Measurements from ENCODE around the gene PTGDR. TPM values are rescaled to one million over a fixed set of nuclear protein-coding genes. Genes with fewer than 3 reads are reported as not detected.

PTGDR gene
- total and polyA plus RNA-seq, 2 of the 8 experiments (the other 6 are each of a cell fraction or from before 2014, with no cell fraction given) = 0.22 to 0.83 TPM

DNA sequence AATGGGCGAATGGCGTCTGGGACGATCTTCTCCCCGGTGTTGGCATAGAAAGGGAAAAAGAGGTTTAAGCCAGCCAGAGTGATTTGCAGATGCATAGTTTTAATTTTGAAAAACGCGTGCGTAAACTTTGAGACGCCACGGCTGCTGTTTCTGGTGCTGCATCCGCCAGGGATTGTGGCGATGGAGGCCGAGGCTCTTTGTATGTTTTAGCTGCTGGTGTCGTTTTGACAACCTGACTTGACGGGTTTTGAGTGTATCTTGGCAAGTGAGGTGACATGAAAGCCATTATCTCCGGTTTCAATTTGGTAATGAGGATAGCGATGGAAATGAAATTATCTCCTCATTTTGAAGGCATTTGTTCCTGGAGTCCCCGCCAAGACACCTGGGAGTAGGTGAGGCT lies 1.6 kb downstream of the PTGDR start:
- Histone ChIP-seq H3K27me3 (replicated peaks in 1 of 4; ENCODE audit: control insufficient read depth in 3 of 4, extremely low read depth in 1 of 4, insufficient read depth in 3 of 4, low read length in 3 of 4) (peaks cover 25 to 49% (median 43%) of the 10 kb centered on the region in 4 experiments), H3K79me1 (ENCODE audit: low read depth, low read length) (no peaks in the 10 kb centered on the region), H2BK20ac (ENCODE audit: low read length) (0 out of 2 replicates have a peak overlapping the region, but pooled peaks have one; percentile 64), H3K9ac (replicated peaks in 1 of 4; ENCODE audit: extremely low read depth in 1 of 4, low read depth in 3 of 4, low read length in 3 of 4) (no peak overlapping the region), H3K18ac (ENCODE audit: extremely low read depth, low read length) (no peak overlapping the region), H2BK12ac (ENCODE audit: low read depth, low read length) (no peak overlapping the region), H2AK5ac (ENCODE audit: low read depth, low read length) (no peak overlapping the region), H3K23me2 (ENCODE audit: low read depth, low read length) (peaks cover 17% of the 10 kb centered on the region; the same call in 1 of the 2 replicates), H4K20me1 (replicated peaks in 1 of 2; ENCODE audit: control insufficient read depth in 1 of 2, insufficient read depth in 2 of 2, low read length in 2 of 2) (no peaks in the 10 kb centered on the region), H4K8ac (ENCODE audit: extremely low read depth, insufficient read depth, low read length) (no peak overlapping the region), H3K36me3 (ENCODE audit: control insufficient read depth in 2 of 4, insufficient read depth in 4 of 4, low read length in 3 of 4) (no peaks in the 10 kb centered on the region), H4K91ac (replicated peaks; ENCODE audit: insufficient read length, low read length) (no peak overlapping the region), H3K79me2 (ENCODE audit: control insufficient read depth in 1 of 2, insufficient read depth in 2 of 2, low read length in 2 of 2) (no peaks in the 10 kb centered on the region), H2AFZ (ENCODE audit: low read length) (peak overlapping the region; percentile 86), H2BK120ac (replicated peaks; ENCODE audit: low read depth, low read length) (no peak overlapping the region), H2BK15ac (ENCODE audit: low read length) (no peak overlapping the region), H3K4me2 (ENCODE audit: insufficient read depth in 1 of 2, low read depth in 2 of 2, low read length in 2 of 2) (peak overlapping the region; percentile 79 to 95), H3K56ac (replicated peaks; ENCODE audit: insufficient read length, low read depth, low read length) (no peak overlapping the region), H3K4me3 (ENCODE audit: extremely low read depth in 1 of 4, insufficient read depth in 2 of 4, low read depth in 3 of 4, low read length in 4 of 4) (peak overlapping the region; percentile 27 to 69 (median 60); a peak in 5 of 8 replicates), H3K4ac (replicated peaks; ENCODE audit: insufficient read length, low read depth, low read length) (no peak overlapping the region), H4K5ac (ENCODE audit: insufficient read length, low read depth, low read length) (no peak overlapping the region), H3K27ac (ENCODE audit: low read depth, low read length) (no peak overlapping the region), H3K23ac (ENCODE audit: insufficient read length) (no peak overlapping the region), H3K14ac (ENCODE audit: insufficient read length) (no peak overlapping the region), H3K9me3 (ENCODE audit: insufficient read depth in 2 of 2, low read depth in 1 of 2, low read length in 1 of 2) (no peaks in the 10 kb centered on the region), H2BK5ac (ENCODE audit: low read depth, low read length) (no peak overlapping the region), H3K4me1 (replicated peaks in 1 of 4; ENCODE audit: control insufficient read depth in 3 of 4, insufficient read depth in 4 of 4, low read length in 3 of 4) (peaks cover 0 to 14% (median 6%) of the 10 kb centered on the region in 4 experiments; a peak in 6 of 7 replicates)
- FAIRE-seq (no peak), DNase-seq (ENCODE audit: low read depth in 1 of 2, low spot score in 2 of 2) (no peak)
- POLR2A ChIA-PET (ENCODE audit: partially characterized antibody) = no interaction called here
- CTCF ChIA-PET (ENCODE audit: partially characterized antibody) = interaction anchor here (1.0 to 1.7 kb wide), 4 partner anchors 10 to 225 kb away, joined by 3 to 7 read pairs (median 3); no protein-coding TSS in a partner anchor
- WGBS, 2 experiments (ENCODE audit: extremely low coverage in 1 of 2, insufficient coverage in 1 of 2, insufficient read length in 1 of 2, insufficient replicate concordance in 2 of 2, low coverage in 1 of 2, low lambda C conversion rate in 2 of 2, missing lambda C conversion rate in 1 of 2) = 73% methylated on average over 17 of the region's 17 CpGs; no CpG with 5 or more reads in 1 of the 2 experiments

Measured in H1 (cell line).